DMS114 treated with DMSO at 0.1 percent for 48 hours (cell line): ENCODE results near the gene ZNF598.
"Not testable (repeated sequence)": the region's sequence is repeated elsewhere in the genome, so short reads cannot be mapped to it uniquely, and the experiment has no call there.

Experiments used
- DNase-seq: peaks from one replicate; lab custom pipeline; 2025; ENCODE audit not compliant: unreplicated experiment; lab: John Stamatoyannopoulos, UW

The ZNF598 gene

GRCh38 chr16:2040787-2041522 lies 31.3 kb upstream of the ZNF598 start:
- DNase-seq: no peak

- no peak for DNase-seq
Measured at GRCh38 chr16:2040041-2040786, 30.6 kb upstream of the ZNF598 start.

- no peak for DNase-seq
Measured at GRCh38 chr16:2039274-2040031, 29.8 kb upstream of the ZNF598 start.

GRCh38 chr16:2038382-2039231 lies 29.0 kb upstream of the ZNF598 start:
- no peak for DNase-seq

- no peak for DNase-seq
Measured at GRCh38 chr16:2037647-2038381, 28.2 kb upstream of the ZNF598 start.

GRCh38 chr16:2037115-2037514 lies 27.5 kb upstream of the ZNF598 start:
- no peak for DNase-seq

- DNase-seq: no peak
Measured at GRCh38 chr16:2036200-2036966, 26.8 kb upstream of the ZNF598 start.

- DNase-seq: no peak
Measured at GRCh38 chr16:2035431-2036199, 26.0 kb upstream of the ZNF598 start.

GRCh38 chr16:2034696-2035430 lies 25.2 kb upstream of the ZNF598 start:
- DNase-seq: no peak

GRCh38 chr16:2033909-2034695 lies 24.5 kb upstream of the ZNF598 start:
- DNase-seq: not testable (repeated sequence)

GRCh38 chr16:2033057-2033908 lies 23.7 kb upstream of the ZNF598 start:
- DNase-seq: no peak

- DNase-seq: no peak
Measured at GRCh38 chr16:2032285-2033056, 22.9 kb upstream of the ZNF598 start.

GRCh38 chr16:2031081-2031577 lies 21.5 kb upstream of the ZNF598 start:
- no peak for DNase-seq

- no peak for DNase-seq
Measured at GRCh38 chr16:2030036-2030435, 20.4 kb upstream of the ZNF598 start.

GRCh38 chr16:2029350-2029749 lies 19.7 kb upstream of the ZNF598 start:
- DNase-seq: no peak
